Mesenchymal stem cell (in vitro differentiated cells and primary cell): ENCODE results near the gene NOP14.

Source experiments
- DNase-seq: peaks from one replicate; pipeline ENCODE4 v3.0.0-alpha.2; 2013
- H2AFZ ChIP-seq: one replicate; pipeline ENCODE4 v1.6.1; 2013; ENCODE audit warnings: low read depth, mild to moderate bottlenecking, control low read depth, inconsistent platforms, low read length, moderate library complexity
- H2AK5ac ChIP-seq: 2 replicates; pipeline ENCODE4 v1.6.1; 2013; ENCODE audit warnings: low read length, moderate library complexity, mild to moderate bottlenecking, inconsistent platforms; ENCODE audit not compliant: severe bottlenecking
- H2BK120ac ChIP-seq: one replicate; pipeline ENCODE4 v1.6.1; 2013; ENCODE audit warnings: low read depth, mild to moderate bottlenecking, inconsistent platforms, low read length, moderate library complexity
- H2BK12ac ChIP-seq, 2 experiments: one replicate each; pipeline ENCODE4 v1.6.1; 2013; ENCODE audit warnings: inconsistent platforms in 2 of 2, low read length in 2 of 2, mild to moderate bottlenecking in 2 of 2, moderate library complexity in 2 of 2, control low read depth in 1 of 2
- H2BK15ac ChIP-seq: one replicate; pipeline ENCODE4 v1.6.1; 2013; ENCODE audit warnings: mild to moderate bottlenecking, low read depth, inconsistent platforms; ENCODE audit not compliant: poor library complexity, severe bottlenecking
- H2BK5ac ChIP-seq: 2 replicates; pipeline ENCODE4 v1.6.1; 2013; ENCODE audit warnings: low read depth, mild to moderate bottlenecking, low read length, control low read depth, inconsistent platforms; ENCODE audit not compliant: poor library complexity, severe bottlenecking
- H3K14ac ChIP-seq, 2 experiments: one replicate each; pipeline ENCODE4 v1.6.1; 2013; ENCODE audit warnings: inconsistent platforms in 2 of 2, low read length in 2 of 2, control low read depth in 1 of 2, mild to moderate bottlenecking in 1 of 2, moderate library complexity in 1 of 2
- H3K18ac ChIP-seq, 2 experiments: one replicate each; pipeline ENCODE4 v1.6.1; 2013; ENCODE audit warnings: inconsistent platforms in 2 of 2, low read length in 2 of 2, control low read depth in 1 of 2, low read depth in 1 of 2, mild to moderate bottlenecking in 1 of 2
- H3K23ac ChIP-seq, 2 experiments: one replicate each; pipeline ENCODE4 v1.6.1; 2013; ENCODE audit warnings: inconsistent platforms in 2 of 2, low read length in 2 of 2, mild to moderate bottlenecking in 2 of 2, moderate library complexity in 2 of 2, control low read depth in 1 of 2
- H3K27ac ChIP-seq: 2 replicates; pipeline ENCODE4 v1.5.1; 2013; ENCODE audit warnings: mild to moderate bottlenecking, moderate library complexity, low read length, control low read depth, inconsistent platforms; ENCODE audit not compliant: poor library complexity, severe bottlenecking
- H3K27me3 ChIP-seq, 2 experiments: 2 replicates each; pipeline versions ENCODE4 v1.6.1 to v1.7.0; 2013; ENCODE audit warnings: low read length in 2 of 2, mild to moderate bottlenecking in 2 of 2, moderate library complexity in 2 of 2, control low read depth in 1 of 2, inconsistent platforms in 1 of 2; ENCODE audit not compliant: control insufficient read depth in 1 of 2, insufficient read depth in 1 of 2
- H3K36me3 ChIP-seq, 2 experiments: 2 replicates each; pipeline versions ENCODE4 v1.6.1 to v1.7.0; 2013; ENCODE audit warnings: low read length in 2 of 2, control low read depth in 1 of 2, inconsistent platforms in 1 of 2, low read depth in 1 of 2, mild to moderate bottlenecking in 1 of 2; ENCODE audit not compliant: insufficient read depth in 2 of 2, control insufficient read depth in 1 of 2
- H3K4ac ChIP-seq, 2 experiments: one replicate each; pipeline ENCODE4 v1.6.1; 2013; ENCODE audit warnings: inconsistent platforms in 2 of 2, low read length in 2 of 2, mild to moderate bottlenecking in 2 of 2, moderate library complexity in 2 of 2, control low read depth in 1 of 2, low read depth in 1 of 2
- H3K4me1 ChIP-seq: 2 replicates; pipeline ENCODE4 v1.6.1; 2013; ENCODE audit warnings: low read depth, low read length, control low read depth; ENCODE audit not compliant: control insufficient read depth, insufficient read depth
- H3K4me2 ChIP-seq: 2 replicates; pipeline ENCODE4 v1.6.1; 2013; ENCODE audit warnings: low read length, mild to moderate bottlenecking, inconsistent platforms; ENCODE audit not compliant: poor library complexity, severe bottlenecking
- H3K4me3 ChIP-seq, 2 experiments: 2 replicates each; pipeline versions ENCODE4 v1.5.1 to v1.7.0; 2013; ENCODE audit warnings: low read length in 2 of 2, mild to moderate bottlenecking in 2 of 2, control low read depth in 1 of 2, low read depth in 1 of 2; ENCODE audit not compliant: insufficient read depth in 1 of 2
- H3K79me1 ChIP-seq: replicated peaks from 2 replicates; pipeline ENCODE4 v1.6.1; 2013; ENCODE audit warnings: mild to moderate bottlenecking, control low read depth, low read length, inconsistent platforms; ENCODE audit not compliant: poor library complexity, severe bottlenecking
- H3K9ac ChIP-seq: 2 replicates; pipeline ENCODE4 v1.7.0; 2013; ENCODE audit warnings: mild to moderate bottlenecking, low read length, moderate library complexity
- H3K9me3 ChIP-seq: 2 replicates; pipeline ENCODE4 v1.7.0; 2013; ENCODE audit warnings: mild to moderate bottlenecking, low read length; ENCODE audit not compliant: control insufficient read depth
- H4K8ac ChIP-seq: one replicate; pipeline ENCODE4 v1.6.1; 2013; ENCODE audit warnings: inconsistent platforms, mild to moderate bottlenecking, low read length, moderate library complexity
- H4K91ac ChIP-seq: one replicate; pipeline ENCODE4 v1.6.1; 2013; ENCODE audit warnings: mild to moderate bottlenecking, low read length, inconsistent platforms
- WGBS: methylation state at CpG from one replicate; pipeline ENCODE4 v1.1.7; 2013; ENCODE audit warnings: mixed read lengths; 5-methylcytosine and 5-hydroxymethylcytosine counted together

NOP14 gene

DNA sequence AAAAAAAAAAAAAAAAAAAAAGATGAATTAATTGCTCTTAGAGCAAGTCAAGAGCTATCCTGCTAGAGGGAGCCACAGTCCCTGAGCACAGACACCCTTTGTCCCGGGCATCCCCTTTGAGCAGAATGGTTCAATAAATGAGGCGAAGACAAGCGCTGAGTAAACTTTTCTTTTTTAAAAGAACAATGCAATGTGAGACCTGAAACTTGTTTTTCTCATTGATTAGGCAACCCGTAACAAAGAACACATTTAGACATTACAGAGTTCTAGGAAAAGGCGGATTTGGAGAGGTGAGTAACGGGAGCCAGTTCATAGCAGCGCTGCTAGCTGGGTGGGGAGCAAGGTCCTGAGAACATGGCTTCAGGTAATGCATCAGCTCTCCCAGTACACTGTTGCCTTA lies 46.2 kb upstream of the NOP14 start:
- Histone ChIP-seq H2BK15ac (no peak overlapping the region), H3K4me3 (no peak overlapping the region), H3K4ac (no peak overlapping the region), H2AK5ac (no peak overlapping the region), H3K79me1 (no peaks in the 10 kb centered on the region), H4K8ac (no peak overlapping the region), H2AFZ (no peak overlapping the region), H3K27ac (no peak overlapping the region), H3K9me3 (no peaks in the 10 kb centered on the region), H3K23ac (no peak overlapping the region), H3K36me3 (no peaks in the 10 kb centered on the region), H2BK5ac (no peak overlapping the region), H4K91ac (no peak overlapping the region), H3K4me1 (peaks cover 2% of the 10 kb centered on the region), H3K27me3 (no peaks in the 10 kb centered on the region), H3K9ac (no peak overlapping the region), H2BK120ac (no peak overlapping the region), H2BK12ac (no peak overlapping the region), H3K4me2 (no peak overlapping the region), H3K18ac (no peak overlapping the region), H3K14ac (no peak overlapping the region)
- 83% methylated on average over 6 of the region's 7 CpGs for WGBS
- peak; percentile 20 for DNase-seq

- H3K4ac ChIP-seq, result no peak overlapping the region
- H3K27me3 ChIP-seq, result no peaks in the 10 kb centered on the region
- WGBS, result 83% methylated on average over 1 of the region's 2 CpGs
- no peak for DNase-seq
- no peak overlapping the region for H2AK5ac ChIP-seq
- H4K91ac ChIP-seq, result no peak overlapping the region
- H2BK5ac ChIP-seq, result no peak overlapping the region
- no peak overlapping the region for H2BK15ac ChIP-seq
- H3K14ac ChIP-seq, result no peak overlapping the region
- no peaks in the 10 kb centered on the region for H3K9me3 ChIP-seq
- H3K4me2 ChIP-seq, result no peak overlapping the region
- H3K4me1 ChIP-seq, result peaks cover 2% of the 10 kb centered on the region
- H2BK12ac ChIP-seq, result no peak overlapping the region
- H3K23ac ChIP-seq, result no peak overlapping the region
- H4K8ac ChIP-seq, result no peak overlapping the region
- no peak overlapping the region for H3K4me3 ChIP-seq
- no peak overlapping the region for H2BK120ac ChIP-seq
- H3K9ac ChIP-seq, result no peak overlapping the region
- H3K79me1 ChIP-seq, result no peaks in the 10 kb centered on the region
- no peak overlapping the region for H3K18ac ChIP-seq
- H3K27ac ChIP-seq, result no peak overlapping the region
- no peak overlapping the region for H2AFZ ChIP-seq
- no peaks in the 10 kb centered on the region for H3K36me3 ChIP-seq
These were observed 44.5 kb upstream of the NOP14 start for GRCh38 chr4:3007724-3008123.

DNA sequence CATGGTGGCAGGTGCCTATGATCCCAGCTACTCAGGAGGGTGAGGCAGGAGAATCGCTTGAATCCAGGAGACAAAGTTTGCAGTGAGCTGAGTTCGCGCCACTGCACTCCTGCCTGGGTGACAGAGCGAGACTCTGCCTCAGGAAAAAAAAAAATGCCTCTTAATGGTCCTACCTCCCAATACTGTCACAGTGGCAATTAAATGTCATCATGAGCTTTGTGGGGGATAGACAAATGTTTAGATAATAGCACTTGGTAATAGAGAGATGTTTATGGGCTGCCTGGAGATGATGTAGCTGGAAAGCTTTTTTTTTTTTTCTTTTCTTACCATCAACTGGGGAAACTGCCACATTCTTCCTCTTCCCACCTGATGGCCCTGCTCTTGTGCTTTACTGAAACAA lies 33.2 kb upstream of the NOP14 start:
- H2AFZ ChIP-seq, result no peak overlapping the region
- H3K4me3 ChIP-seq, result no peak overlapping the region
- no peak overlapping the region for H3K27ac ChIP-seq
- H3K9ac ChIP-seq, result no peak overlapping the region
- peaks cover 0 to 5% of the 10 kb centered on the region in 2 experiments for H3K27me3 ChIP-seq
- no peak overlapping the region for H3K4ac ChIP-seq
- WGBS, result 100% methylated on average over 4 of the region's 4 CpGs
- H3K18ac ChIP-seq, result no peak overlapping the region
- no peak overlapping the region for H2BK120ac ChIP-seq
- no peaks in the 10 kb centered on the region for H3K36me3 ChIP-seq
- no peak overlapping the region for H3K4me2 ChIP-seq
- H4K8ac ChIP-seq, result no peak overlapping the region
- no peaks in the 10 kb centered on the region for H3K4me1 ChIP-seq
- no peak overlapping the region for H4K91ac ChIP-seq
- H3K79me1 ChIP-seq, result no peaks in the 10 kb centered on the region
- no peak overlapping the region for H3K14ac ChIP-seq
- no peak overlapping the region for H3K23ac ChIP-seq
- DNase-seq, result no peak
- no peak overlapping the region for H2BK12ac ChIP-seq
- H3K9me3 ChIP-seq, result no peaks in the 10 kb centered on the region
- H2AK5ac ChIP-seq, result no peak overlapping the region
- H2BK15ac ChIP-seq, result no peak overlapping the region
- H2BK5ac ChIP-seq, result no peak overlapping the region

- Histone ChIP-seq H3K23ac (no peak overlapping the region), H3K79me1 (no peaks in the 10 kb centered on the region), H4K91ac (no peak overlapping the region), H3K14ac (no peak overlapping the region), H2BK5ac (no peak overlapping the region), H3K4me3 (no peak overlapping the region), H2AFZ (no peak overlapping the region), H3K18ac (no peak overlapping the region), H4K8ac (no peak overlapping the region), H3K9me3 (no peaks in the 10 kb centered on the region), H2BK12ac (no peak overlapping the region), H3K4ac (no peak overlapping the region), H2BK15ac (no peak overlapping the region), H2AK5ac (no peak overlapping the region), H3K4me2 (no peak overlapping the region), H2BK120ac (no peak overlapping the region), H3K27me3 (peaks cover 0 to 5% of the 10 kb centered on the region in 2 experiments), H3K36me3 (no peaks in the 10 kb centered on the region), H3K9ac (no peak overlapping the region), H3K27ac (no peak overlapping the region), H3K4me1 (no peaks in the 10 kb centered on the region)
- 88% methylated on average over 3 of the region's 4 CpGs for WGBS
- DNase-seq, result no peak
These were observed 32.5 kb upstream of the NOP14 start for GRCh38 chr4:2995546-2996265.
